ENCODE measurements around the gene ABCC2.

ABCC2 gene

GRCh38 chr10:99799613-99800012 is 17.2 kb downstream of the ABCC2 start:
- H2AFZ ChIP-seq (ENCODE audit: low read depth, low read length): no peak overlapping the region
- H3K36me3 ChIP-seq (ENCODE audit: insufficient read depth, low read length): no peaks in the 10 kb centered on the region

GRCh38 chr10:99804471-99804870 is 22.0 kb downstream of the ABCC2 start:
- Histone ChIP-seq H3K4me3 (ENCODE audit: low read length) (no peak overlapping the region), H3K27me3 (ENCODE audit: insufficient read depth, low read length) (no peaks in the 10 kb centered on the region), H2AFZ (ENCODE audit: low read depth, low read length) (no peak overlapping the region), H3K9me3 (ENCODE audit: low read length) (no peaks in the 10 kb centered on the region), H3K4me1 (ENCODE audit: insufficient read depth, low read length) (no peaks in the 10 kb centered on the region), H3K36me3 (ENCODE audit: insufficient read depth, low read length) (no peaks in the 10 kb centered on the region)

More at GRCh38 chr10:99799613-99800012, 17.2 kb downstream of the ABCC2 start:
- Histone ChIP-seq H3K9me3 (ENCODE audit: low read length) (no peaks in the 10 kb centered on the region), H3K27me3 (ENCODE audit: insufficient read depth, low read length) (no peaks in the 10 kb centered on the region), H3K4me3 (ENCODE audit: low read length) (no peak overlapping the region), H3K4me1 (ENCODE audit: insufficient read depth, low read length) (no peaks in the 10 kb centered on the region)

GRCh38 chr10:99805190-99805589 is 22.8 kb downstream of the ABCC2 start:
- H3K4me3 ChIP-seq (ENCODE audit: low read length): no peak overlapping the region
- no peaks in the 10 kb centered on the region for H3K4me1 ChIP-seq (ENCODE audit: insufficient read depth, low read length)
- no peaks in the 10 kb centered on the region for H3K27me3 ChIP-seq (ENCODE audit: insufficient read depth, low read length)
- no peaks in the 10 kb centered on the region for H3K9me3 ChIP-seq (ENCODE audit: low read length)
- no peak overlapping the region for H2AFZ ChIP-seq (ENCODE audit: low read depth, low read length)
- H3K36me3 ChIP-seq (ENCODE audit: insufficient read depth, low read length): no peaks in the 10 kb centered on the region

- H3K27me3 ChIP-seq (ENCODE audit: insufficient read depth, low read length): no peaks in the 10 kb centered on the region
- no peaks in the 10 kb centered on the region for H3K4me1 ChIP-seq (ENCODE audit: insufficient read depth, low read length)
- no peak overlapping the region for H2AFZ ChIP-seq (ENCODE audit: low read depth, low read length)
- H3K4me3 ChIP-seq (ENCODE audit: low read length): no peak overlapping the region
- no peaks in the 10 kb centered on the region for H3K9me3 ChIP-seq (ENCODE audit: low read length)
- no peaks in the 10 kb centered on the region for H3K36me3 ChIP-seq (ENCODE audit: insufficient read depth, low read length)
These were observed 23.7 kb downstream of the ABCC2 start for GRCh38 chr10:99806091-99806490.

GRCh38 chr10:99807786-99808185 is 25.3 kb downstream of the ABCC2 start:
- Histone ChIP-seq H3K4me3 (ENCODE audit: low read length) (no peak overlapping the region), H3K36me3 (ENCODE audit: insufficient read depth, low read length) (no peaks in the 10 kb centered on the region), H2AFZ (ENCODE audit: low read depth, low read length) (no peak overlapping the region), H3K9me3 (ENCODE audit: low read length) (no peaks in the 10 kb centered on the region), H3K4me1 (ENCODE audit: insufficient read depth, low read length) (no peaks in the 10 kb centered on the region), H3K27me3 (ENCODE audit: insufficient read depth, low read length) (no peaks in the 10 kb centered on the region)

GRCh38 chr10:99808270-99808669 is 25.8 kb downstream of the ABCC2 start:
- Histone ChIP-seq H3K4me1 (ENCODE audit: insufficient read depth, low read length) (no peaks in the 10 kb centered on the region), H3K36me3 (ENCODE audit: insufficient read depth, low read length) (no peaks in the 10 kb centered on the region), H2AFZ (ENCODE audit: low read depth, low read length) (no peak overlapping the region), H3K9me3 (ENCODE audit: low read length) (no peaks in the 10 kb centered on the region), H3K27me3 (ENCODE audit: insufficient read depth, low read length) (no peaks in the 10 kb centered on the region), H3K4me3 (ENCODE audit: low read length) (no peak overlapping the region)

- Histone ChIP-seq H3K36me3 (ENCODE audit: insufficient read depth, low read length) (no peaks in the 10 kb centered on the region), H3K4me1 (ENCODE audit: insufficient read depth, low read length) (no peaks in the 10 kb centered on the region), H3K27me3 (ENCODE audit: insufficient read depth, low read length) (no peaks in the 10 kb centered on the region), H3K4me3 (ENCODE audit: low read length) (no peak overlapping the region), H3K9me3 (ENCODE audit: low read length) (no peaks in the 10 kb centered on the region), H2AFZ (ENCODE audit: low read depth, low read length) (no peak overlapping the region)
These were observed 27.0 kb downstream of the ABCC2 start for GRCh38 chr10:99809481-99809880.

GRCh38 chr10:99809931-99810615 is 27.6 kb downstream of the ABCC2 start:
- H3K27me3 ChIP-seq (ENCODE audit: insufficient read depth, low read length): no peaks in the 10 kb centered on the region
- H3K9me3 ChIP-seq (ENCODE audit: low read length): no peaks in the 10 kb centered on the region
- H3K36me3 ChIP-seq (ENCODE audit: insufficient read depth, low read length): no peaks in the 10 kb centered on the region
- no peak overlapping the region for H2AFZ ChIP-seq (ENCODE audit: low read depth, low read length)
- no peaks in the 10 kb centered on the region for H3K4me1 ChIP-seq (ENCODE audit: insufficient read depth, low read length)
- H3K4me3 ChIP-seq (ENCODE audit: low read length): no peak overlapping the region

GRCh38 chr10:99812177-99812576 is 29.7 kb downstream of the ABCC2 start:
- H3K36me3 ChIP-seq (ENCODE audit: insufficient read depth, low read length): no peaks in the 10 kb centered on the region
- H3K4me1 ChIP-seq (ENCODE audit: insufficient read depth, low read length): no peaks in the 10 kb centered on the region
- no peaks in the 10 kb centered on the region for H3K27me3 ChIP-seq (ENCODE audit: insufficient read depth, low read length)
- no peaks in the 10 kb centered on the region for H3K9me3 ChIP-seq (ENCODE audit: low read length)
- H3K4me3 ChIP-seq (ENCODE audit: low read length): no peak overlapping the region
- H2AFZ ChIP-seq (ENCODE audit: low read depth, low read length): no peak overlapping the region

- Histone ChIP-seq H3K36me3 (ENCODE audit: insufficient read depth, low read length) (no peaks in the 10 kb centered on the region), H3K27me3 (ENCODE audit: insufficient read depth, low read length) (no peaks in the 10 kb centered on the region), H3K4me3 (ENCODE audit: low read length) (no peak overlapping the region), H3K4me1 (ENCODE audit: insufficient read depth, low read length) (no peaks in the 10 kb centered on the region), H3K9me3 (ENCODE audit: low read length) (no peaks in the 10 kb centered on the region), H2AFZ (ENCODE audit: low read depth, low read length) (no peak overlapping the region)
These were observed 31.7 kb downstream of the ABCC2 start for GRCh38 chr10:99814143-99814542.

- no peaks in the 10 kb centered on the region for H3K9me3 ChIP-seq (ENCODE audit: low read length)
- no peaks in the 10 kb centered on the region for H3K36me3 ChIP-seq (ENCODE audit: insufficient read depth, low read length)
- no peaks in the 10 kb centered on the region for H3K4me1 ChIP-seq (ENCODE audit: insufficient read depth, low read length)
- H3K4me3 ChIP-seq (ENCODE audit: low read length): no peak overlapping the region
- H2AFZ ChIP-seq (ENCODE audit: low read depth, low read length): no peak overlapping the region
- H3K27me3 ChIP-seq (ENCODE audit: insufficient read depth, low read length): no peaks in the 10 kb centered on the region
These were observed 33.2 kb downstream of the ABCC2 start for GRCh38 chr10:99815621-99816020.

- Histone ChIP-seq H2AFZ (ENCODE audit: low read depth, low read length) (no peak overlapping the region), H3K4me3 (ENCODE audit: low read length) (no peak overlapping the region), H3K9me3 (ENCODE audit: low read length) (peaks cover 4% of the 10 kb centered on the region), H3K4me1 (ENCODE audit: insufficient read depth, low read length) (no peaks in the 10 kb centered on the region), H3K36me3 (ENCODE audit: insufficient read depth, low read length) (no peaks in the 10 kb centered on the region), H3K27me3 (ENCODE audit: insufficient read depth, low read length) (no peaks in the 10 kb centered on the region)
These were observed 45.5 kb downstream of the ABCC2 start for GRCh38 chr10:99827936-99828335.

- H2AFZ ChIP-seq (ENCODE audit: low read depth, low read length): no peak overlapping the region
- H3K4me3 ChIP-seq (ENCODE audit: low read length): no peak overlapping the region
- peaks cover 4% of the 10 kb centered on the region for H3K9me3 ChIP-seq (ENCODE audit: low read length)
- H3K4me1 ChIP-seq (ENCODE audit: insufficient read depth, low read length): no peaks in the 10 kb centered on the region
- no peaks in the 10 kb centered on the region for H3K36me3 ChIP-seq (ENCODE audit: insufficient read depth, low read length)
- H3K27me3 ChIP-seq (ENCODE audit: insufficient read depth, low read length): no peaks in the 10 kb centered on the region
These were observed 46.0 kb downstream of the ABCC2 start for GRCh38 chr10:99828464-99828863.

- Histone ChIP-seq H3K36me3 (ENCODE audit: insufficient read depth, low read length) (no peaks in the 10 kb centered on the region), H3K4me1 (ENCODE audit: insufficient read depth, low read length) (no peaks in the 10 kb centered on the region), H2AFZ (ENCODE audit: low read depth, low read length) (no peak overlapping the region), H3K9me3 (ENCODE audit: low read length) (peaks cover 4% of the 10 kb centered on the region), H3K27me3 (ENCODE audit: insufficient read depth, low read length) (no peaks in the 10 kb centered on the region), H3K4me3 (ENCODE audit: low read length) (no peak overlapping the region)
These were observed 50.0 kb downstream of the ABCC2 start for GRCh38 chr10:99832439-99832838.
